Activated CD8-positive, alpha-beta T cell treated with anti-CD3 and anti-CD28 coated beads, Interleukin-2, amount 10 ng/mL, durations not matched to agents 7 days and 5 days (primary cell): ENCODE results near the gene ATP6V1G1. TPM values are rescaled to one million over a fixed set of nuclear protein-coding genes. Genes with fewer than 3 reads are reported as not detected.

ENCODE experiments used
- ATAC-seq: fragments of 150-1000 bp; cut with Tn5 transposase; one replicate; pipeline ENCODE4 v1.10.0; 2021; ENCODE audit warnings: moderate library complexity
- CTCF ChIA-PET: fragments of 350-600 bp; sonication (Branson Sonifier 250); formaldehyde crosslinking; loops from one replicate; lab custom pipeline; 2021; ENCODE audit warnings: antibody characterized with exemption; lab: Charles Lee
- POLR2A ChIA-PET: fragments of 350-600 bp; sonication (Branson Sonifier 250); formaldehyde crosslinking; loops from one replicate; lab custom pipeline; 2021; ENCODE audit warnings: antibody characterized with exemption; lab: Charles Lee
- DNase-seq: peaks from one replicate; pipeline ENCODE4 v3.0.0-alpha.2; 2020
- H3K27ac Mint-ChIP-seq: one replicate; pipeline ENCODE4 v1.8.0; 2021; ENCODE audit warnings: mild to moderate bottlenecking, mixed read lengths
- H3K27me3 Mint-ChIP-seq: one replicate; pipeline ENCODE4 v1.8.0; 2021; ENCODE audit warnings: low read depth, mixed read lengths
- H3K36me3 Mint-ChIP-seq: one replicate; pipeline ENCODE4 v1.8.0; 2021; ENCODE audit warnings: low read depth, mixed read lengths
- H3K4me1 Mint-ChIP-seq: one replicate; pipeline ENCODE4 v1.8.0; 2021; ENCODE audit warnings: low read depth, mixed read lengths
- H3K4me3 Mint-ChIP-seq: one replicate; pipeline ENCODE4 v1.8.0; 2021; ENCODE audit warnings: mild to moderate bottlenecking, mixed read lengths
- H3K9me3 Mint-ChIP-seq: one replicate; pipeline ENCODE4 v1.8.0; 2022; ENCODE audit warnings: mixed read lengths; ENCODE audit not compliant: insufficient read depth
- total RNA-seq, 2 experiments: library from RNA; stranded (reverse); gene quantifications; one replicate each; pipeline ENCODE4 v1.2.3, GENCODE V29; 2021

The ATP6V1G1 gene
- total RNA-seq, result 10 to 100 TPM; 79.2 to 82.0 TPM

DNA sequence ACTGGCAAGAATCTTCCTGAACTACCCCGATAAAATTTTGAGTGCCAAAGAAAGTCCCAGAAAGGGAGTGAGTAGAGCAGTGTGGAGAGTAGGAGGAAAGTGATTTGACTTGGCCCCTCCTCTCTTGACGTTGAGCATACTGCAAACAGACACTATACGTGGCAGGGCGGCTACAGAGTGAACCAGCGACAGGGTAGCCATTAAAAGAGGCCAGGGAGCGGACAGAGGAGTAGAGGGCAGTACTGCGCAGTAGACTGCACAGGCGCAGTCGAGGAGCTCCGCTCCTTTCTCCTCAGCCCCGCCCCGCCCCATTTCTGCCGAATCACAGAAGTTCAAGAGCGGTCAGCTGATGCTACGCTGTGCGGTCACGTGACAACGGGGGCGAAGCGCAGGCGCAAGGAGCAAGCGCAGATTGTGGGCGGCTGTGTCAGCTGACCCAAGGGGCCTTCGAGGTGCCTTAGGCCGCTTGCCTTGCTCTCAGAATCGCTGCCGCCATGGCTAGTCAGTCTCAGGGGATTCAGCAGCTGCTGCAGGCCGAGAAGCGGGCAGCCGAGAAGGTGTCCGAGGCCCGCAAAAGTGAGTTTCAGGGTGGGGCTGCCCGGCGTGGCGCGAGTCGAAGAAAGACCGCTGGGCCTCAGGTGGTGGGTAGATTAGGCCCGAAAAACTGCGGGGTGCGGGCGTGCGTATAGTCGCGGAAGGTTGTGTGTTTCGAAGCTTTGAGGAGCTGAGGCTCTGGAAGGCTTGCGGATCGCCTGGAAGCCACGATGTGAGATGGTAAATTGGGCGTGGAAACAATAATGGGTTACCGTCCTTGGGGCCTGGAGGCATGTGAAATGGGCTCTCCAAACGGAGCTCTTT is at the start of gene ATP6V1G1:
Gene ATP6V1G1, plus strand, starts transcription at position 425 of the 858 bp plus-strand sequence. Its CDS starts 70 bp downstream, at position 495.
- Mint-ChIP-seq H3K27ac (peak within 1 kb of the TSS; percentile 98), H3K36me3 (peaks cover 33% of the 10 kb centered on the region), H3K9me3 (no peaks in the 10 kb centered on the region), H3K4me1 (peaks cover 45% of the 10 kb centered on the region), H3K27me3 (peaks cover 4% of the 10 kb centered on the region), H3K4me3 (peak within 1 kb of the TSS; percentile 100)
- CTCF ChIA-PET, result interaction anchor here (0.8 to 11.4 kb wide), 11 partner anchors 23 to 184 kb away, joined by 3 to 269 read pairs (median 4); partner anchors contain the start of gene TMEM268
- DNase-seq (peak; percentile 100), ATAC-seq (peak; percentile 96)
- POLR2A ChIA-PET, result interaction anchor here (0.6 to 2.4 kb wide), 23 partner anchors 7 to 201 kb away, joined by 3 to 27 read pairs (median 5); partner anchors contain the start of genes AKNA, TEX53, TMEM268 and WHRN

DNA sequence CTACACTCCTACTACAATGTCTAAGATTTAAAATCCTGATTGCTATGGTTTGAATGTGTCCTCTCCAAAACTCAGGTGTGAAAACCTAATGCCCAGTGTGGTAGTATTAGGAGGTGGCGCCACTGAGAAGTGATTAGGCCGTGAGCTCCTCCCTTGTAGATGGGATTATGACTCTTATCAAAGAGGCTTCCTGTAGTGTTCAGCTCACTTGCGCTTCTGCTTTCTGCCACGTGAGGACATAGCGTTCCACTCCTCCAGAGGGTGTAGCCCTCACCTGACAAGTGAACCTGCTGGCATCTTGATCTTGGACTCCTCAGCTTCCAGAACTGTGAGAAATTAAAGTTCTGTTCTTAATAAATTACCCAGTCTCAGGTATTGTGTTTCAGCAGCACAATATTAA is 49.3 kb upstream of the ATP6V1G1 start:
- H3K27ac Mint-ChIP-seq, result no peak overlapping the region
- peak; percentile 70 for ATAC-seq
- ChIA-PET CTCF (interaction anchor here (0.7 to 3.2 kb wide), 7 partner anchors 10 to 143 kb away, joined by 3 to 35 read pairs (median 5); partner anchors contain the start of gene TEX48), POLR2A (interaction anchor here (0.7 to 1.2 kb wide), 2 partner anchors 11 to 17 kb away, joined by 3 to 5 read pairs; no protein-coding TSS in a partner anchor)
- no peak overlapping the region for H3K4me3 Mint-ChIP-seq
- peak; percentile 45 for DNase-seq
- H3K36me3 Mint-ChIP-seq, result no peaks in the 10 kb centered on the region
- H3K4me1 Mint-ChIP-seq, result no peaks in the 10 kb centered on the region
- no peaks in the 10 kb centered on the region for H3K9me3 Mint-ChIP-seq
- peaks cover 14% of the 10 kb centered on the region for H3K27me3 Mint-ChIP-seq

- ATAC-seq, result no peak
- Mint-ChIP-seq H3K4me3 (no peak overlapping the region), H3K9me3 (no peaks in the 10 kb centered on the region), H3K4me1 (no peaks in the 10 kb centered on the region), H3K27ac (no peak overlapping the region), H3K36me3 (no peaks in the 10 kb centered on the region), H3K27me3 (peaks cover 20% of the 10 kb centered on the region)
- CTCF ChIA-PET, result interaction anchor here (2.8 to 3.2 kb wide), 2 partner anchors 8 to 113 kb away, joined by 14 to 35 read pairs; no protein-coding TSS in a partner anchor
- no peak for DNase-seq
- POLR2A ChIA-PET, result no interaction called here
These were observed 47.7 kb upstream of the ATP6V1G1 start for GRCh38 chr9:114539701-114540380.

GRCh38 chr9:114545055-114545454 is 42.5 kb upstream of the ATP6V1G1 start:
- H3K27ac Mint-ChIP-seq, result no peak overlapping the region
- CTCF ChIA-PET, result interaction anchor here (1.2 kb wide), 1 partner anchor 108 kb away, joined by 3 read pairs; no protein-coding TSS in a partner anchor
- DNase-seq (no peak), ATAC-seq (no peak)
- H3K27me3 Mint-ChIP-seq, result peaks cover 30% of the 10 kb centered on the region
- POLR2A ChIA-PET, result no interaction called here
- H3K36me3 Mint-ChIP-seq, result no peaks in the 10 kb centered on the region
- H3K4me1 Mint-ChIP-seq, result no peaks in the 10 kb centered on the region
- no peak overlapping the region for H3K4me3 Mint-ChIP-seq
- H3K9me3 Mint-ChIP-seq, result no peaks in the 10 kb centered on the region

- ChIA-PET CTCF (interaction anchor here (0.6 to 2.5 kb wide), 3 partner anchors 8 to 1615 kb away, joined by 3 to 14 read pairs (median 7); no protein-coding TSS in a partner anchor), POLR2A (no interaction called here)
- H3K9me3 Mint-ChIP-seq, result no peaks in the 10 kb centered on the region
These were observed 40.7 kb upstream of the ATP6V1G1 start for GRCh38 chr9:114546851-114547250.

GRCh38 chr9:114549697-114550330 is 37.8 kb upstream of the ATP6V1G1 start:
- H3K4me1 Mint-ChIP-seq, result no peaks in the 10 kb centered on the region
- CTCF ChIA-PET, result interaction anchor here (0.8 kb wide), 1 partner anchor 12 kb away, joined by 3 read pairs; no protein-coding TSS in a partner anchor
- ATAC-seq (no peak), DNase-seq (no peak)
- no peak overlapping the region for H3K4me3 Mint-ChIP-seq
- H3K36me3 Mint-ChIP-seq, result no peaks in the 10 kb centered on the region
- no peak overlapping the region for H3K27ac Mint-ChIP-seq
- POLR2A ChIA-PET, result no interaction called here
- peaks cover 22% of the 10 kb centered on the region for H3K27me3 Mint-ChIP-seq
- no peaks in the 10 kb centered on the region for H3K9me3 Mint-ChIP-seq

More at GRCh38 chr9:114546851-114547250, 40.7 kb upstream of the ATP6V1G1 start:
- no peak for DNase-seq
- Mint-ChIP-seq H3K27ac (no peak overlapping the region), H3K27me3 (peaks cover 30% of the 10 kb centered on the region), H3K4me3 (no peak overlapping the region), H3K36me3 (no peaks in the 10 kb centered on the region), H3K4me1 (no peaks in the 10 kb centered on the region)
- no peak for ATAC-seq

DNA sequence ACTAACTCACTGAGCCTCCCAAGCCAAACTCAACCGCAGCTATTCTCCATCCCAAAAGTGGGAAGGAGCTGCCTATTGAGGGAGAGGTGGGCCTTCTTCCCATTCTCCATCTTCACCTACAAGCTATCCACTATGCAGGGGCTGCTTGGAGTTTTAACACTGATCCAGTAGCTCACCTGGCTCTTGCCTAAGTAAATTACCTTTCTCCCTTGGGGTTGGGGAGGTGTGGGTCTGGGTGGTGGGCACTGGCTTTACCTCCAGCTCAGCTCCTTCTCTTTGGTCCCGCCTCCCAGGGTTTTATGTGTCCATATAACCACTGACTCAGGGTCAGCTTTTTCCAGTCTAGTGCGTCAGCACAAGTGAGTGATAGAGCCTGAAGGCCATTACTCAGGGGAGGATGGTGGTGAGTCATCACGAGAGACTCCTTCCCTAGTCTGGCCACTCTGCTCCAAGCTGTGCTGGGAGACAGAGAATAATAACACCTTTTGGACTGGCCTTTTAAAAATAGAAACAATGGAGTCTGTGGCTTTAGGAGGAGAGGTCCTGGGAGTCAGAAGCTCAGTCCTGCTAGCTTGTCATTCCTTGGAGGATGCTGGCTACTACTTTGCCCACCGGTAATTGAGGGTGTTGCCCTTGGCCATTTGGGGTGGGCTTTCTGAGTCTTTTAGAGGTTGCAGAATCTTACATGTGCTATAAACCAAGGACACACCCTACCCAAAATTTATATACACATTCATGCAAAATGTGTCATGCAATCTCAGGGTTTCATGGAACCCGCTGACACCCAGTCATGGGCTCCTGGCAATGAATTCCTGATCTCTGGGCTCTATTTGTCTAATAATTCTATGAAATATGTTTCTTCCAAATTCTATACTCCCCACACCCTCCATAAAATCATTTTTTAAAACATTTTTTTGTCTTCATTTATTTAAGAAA is 35.6 kb upstream of the ATP6V1G1 start:
- POLR2A ChIA-PET, result no interaction called here
- no peaks in the 10 kb centered on the region for H3K4me1 Mint-ChIP-seq
- H3K4me3 Mint-ChIP-seq, result no peak overlapping the region
- no peak for ATAC-seq
- H3K9me3 Mint-ChIP-seq, result no peaks in the 10 kb centered on the region
- no peak for DNase-seq
- CTCF ChIA-PET, result interaction anchor here (0.8 kb wide), 1 partner anchor 101 kb away, joined by 3 read pairs; no protein-coding TSS in a partner anchor
- no peak overlapping the region for H3K27ac Mint-ChIP-seq
- H3K36me3 Mint-ChIP-seq, result no peaks in the 10 kb centered on the region
- H3K27me3 Mint-ChIP-seq, result peaks cover 18% of the 10 kb centered on the region

GRCh38 chr9:114552706-114553105 is 34.9 kb upstream of the ATP6V1G1 start:
- H3K4me3 Mint-ChIP-seq, result no peak overlapping the region
- H3K27ac Mint-ChIP-seq, result no peak overlapping the region
- ChIA-PET POLR2A (no interaction called here), CTCF (no interaction called here)
- no peak for ATAC-seq
- no peaks in the 10 kb centered on the region for H3K36me3 Mint-ChIP-seq
- peaks cover 12% of the 10 kb centered on the region for H3K27me3 Mint-ChIP-seq
- H3K4me1 Mint-ChIP-seq, result no peaks in the 10 kb centered on the region
- no peak for DNase-seq
- no peaks in the 10 kb centered on the region for H3K9me3 Mint-ChIP-seq

GRCh38 chr9:114553202-114553601 is 34.4 kb upstream of the ATP6V1G1 start:
- ATAC-seq (no peak), DNase-seq (no peak)
- Mint-ChIP-seq H3K36me3 (no peaks in the 10 kb centered on the region), H3K9me3 (no peaks in the 10 kb centered on the region), H3K4me1 (no peaks in the 10 kb centered on the region), H3K27me3 (peaks cover 12% of the 10 kb centered on the region), H3K27ac (no peak overlapping the region), H3K4me3 (no peak overlapping the region)
- ChIA-PET CTCF (no interaction called here), POLR2A (no interaction called here)

GRCh38 chr9:114555696-114556095 is 31.9 kb upstream of the ATP6V1G1 start:
- ATAC-seq (no peak), DNase-seq (no peak)
- no peak overlapping the region for H3K27ac Mint-ChIP-seq
- no peak overlapping the region for H3K4me3 Mint-ChIP-seq
- H3K36me3 Mint-ChIP-seq, result no peaks in the 10 kb centered on the region
- CTCF ChIA-PET, result interaction anchor here (2.0 kb wide), 1 partner anchor 98 kb away, joined by 4 read pairs; no protein-coding TSS in a partner anchor
- no peaks in the 10 kb centered on the region for H3K9me3 Mint-ChIP-seq
- peaks cover 5% of the 10 kb centered on the region for H3K27me3 Mint-ChIP-seq
- POLR2A ChIA-PET, result interaction anchor here (0.6 kb wide), 1 partner anchor 42 kb away, joined by 5 read pairs; no protein-coding TSS in a partner anchor
- no peaks in the 10 kb centered on the region for H3K4me1 Mint-ChIP-seq
